ENCODE data around the gene PDZD2.

PDZD2 gene

GRCh38 chr5:31886206-31886605, 247.3 kb downstream of the PDZD2 start:
- H3K27ac Mint-ChIP-seq: no peak overlapping the region
- H3K9me3 Mint-ChIP-seq (ENCODE audit: low read depth): no peaks in the 10 kb centered on the region
- H3K27me3 Mint-ChIP-seq: no peaks in the 10 kb centered on the region
- H3K4me3 Mint-ChIP-seq: no peak overlapping the region
- H3K36me3 Mint-ChIP-seq: no peaks in the 10 kb centered on the region
- no peaks in the 10 kb centered on the region for H3K4me1 Mint-ChIP-seq (ENCODE audit: low read depth)

- Mint-ChIP-seq H3K36me3 (no peaks in the 10 kb centered on the region), H3K4me1 (ENCODE audit: low read depth) (no peaks in the 10 kb centered on the region), H3K9me3 (ENCODE audit: low read depth) (no peaks in the 10 kb centered on the region), H3K27ac (no peak overlapping the region), H3K4me3 (no peak overlapping the region), H3K27me3 (no peaks in the 10 kb centered on the region)
Measured at GRCh38 chr5:31887556-31887955, 248.6 kb downstream of the PDZD2 start.

- H3K4me1 Mint-ChIP-seq (ENCODE audit: low read depth): no peaks in the 10 kb centered on the region
- no peaks in the 10 kb centered on the region for H3K36me3 Mint-ChIP-seq
- H3K27ac Mint-ChIP-seq: no peak overlapping the region
- no peak overlapping the region for H3K4me3 Mint-ChIP-seq
- no peaks in the 10 kb centered on the region for H3K9me3 Mint-ChIP-seq (ENCODE audit: low read depth)
- H3K27me3 Mint-ChIP-seq: no peaks in the 10 kb centered on the region
Measured at GRCh38 chr5:31888564-31888963, 249.6 kb downstream of the PDZD2 start.

GRCh38 chr5:31889001-31889561, 250.2 kb downstream of the PDZD2 start:
- no peaks in the 10 kb centered on the region for H3K36me3 Mint-ChIP-seq
- no peaks in the 10 kb centered on the region for H3K4me1 Mint-ChIP-seq (ENCODE audit: low read depth)
- no peaks in the 10 kb centered on the region for H3K27me3 Mint-ChIP-seq
- H3K9me3 Mint-ChIP-seq (ENCODE audit: low read depth): no peaks in the 10 kb centered on the region
- H3K4me3 Mint-ChIP-seq: no peak overlapping the region
- H3K27ac Mint-ChIP-seq: no peak overlapping the region

- Mint-ChIP-seq H3K36me3 (no peaks in the 10 kb centered on the region), H3K9me3 (ENCODE audit: low read depth) (no peaks in the 10 kb centered on the region), H3K27ac (no peak overlapping the region), H3K4me1 (ENCODE audit: low read depth) (no peaks in the 10 kb centered on the region), H3K27me3 (no peaks in the 10 kb centered on the region), H3K4me3 (no peak overlapping the region)
Measured at GRCh38 chr5:31890046-31890445, 251.1 kb downstream of the PDZD2 start.

GRCh38 chr5:31894141-31894540, 255.2 kb downstream of the PDZD2 start:
- no peak overlapping the region for H3K27ac Mint-ChIP-seq
- no peaks in the 10 kb centered on the region for H3K36me3 Mint-ChIP-seq
- H3K4me1 Mint-ChIP-seq (ENCODE audit: low read depth): no peaks in the 10 kb centered on the region
- no peaks in the 10 kb centered on the region for H3K27me3 Mint-ChIP-seq
- H3K4me3 Mint-ChIP-seq: no peak overlapping the region
- no peaks in the 10 kb centered on the region for H3K9me3 Mint-ChIP-seq (ENCODE audit: low read depth)

GRCh38 chr5:31895199-31895820, 256.4 kb downstream of the PDZD2 start:
- Mint-ChIP-seq H3K27ac (no peak overlapping the region), H3K4me1 (ENCODE audit: low read depth) (no peaks in the 10 kb centered on the region), H3K9me3 (ENCODE audit: low read depth) (no peaks in the 10 kb centered on the region), H3K27me3 (no peaks in the 10 kb centered on the region), H3K4me3 (no peak overlapping the region), H3K36me3 (no peaks in the 10 kb centered on the region)

- no peak overlapping the region for H3K4me3 Mint-ChIP-seq
- H3K27me3 Mint-ChIP-seq: peaks cover 1% of the 10 kb centered on the region
- no peaks in the 10 kb centered on the region for H3K36me3 Mint-ChIP-seq
- H3K9me3 Mint-ChIP-seq (ENCODE audit: low read depth): no peaks in the 10 kb centered on the region
- H3K27ac Mint-ChIP-seq: no peak overlapping the region
- H3K4me1 Mint-ChIP-seq (ENCODE audit: low read depth): no peaks in the 10 kb centered on the region
Measured at GRCh38 chr5:31898036-31898632, 259.2 kb downstream of the PDZD2 start.

- Mint-ChIP-seq H3K36me3 (no peaks in the 10 kb centered on the region), H3K4me3 (no peak overlapping the region), H3K27ac (no peak overlapping the region), H3K9me3 (ENCODE audit: low read depth) (no peaks in the 10 kb centered on the region), H3K27me3 (peaks cover 1% of the 10 kb centered on the region), H3K4me1 (ENCODE audit: low read depth) (no peaks in the 10 kb centered on the region)
Measured at GRCh38 chr5:31900296-31900865, 261.4 kb downstream of the PDZD2 start.

- peaks cover 1% of the 10 kb centered on the region for H3K27me3 Mint-ChIP-seq
- no peaks in the 10 kb centered on the region for H3K9me3 Mint-ChIP-seq (ENCODE audit: low read depth)
- H3K4me3 Mint-ChIP-seq: no peak overlapping the region
- no peaks in the 10 kb centered on the region for H3K36me3 Mint-ChIP-seq
- no peaks in the 10 kb centered on the region for H3K4me1 Mint-ChIP-seq (ENCODE audit: low read depth)
- no peak overlapping the region for H3K27ac Mint-ChIP-seq
Measured at GRCh38 chr5:31901807-31902530, 263.0 kb downstream of the PDZD2 start.

- Mint-ChIP-seq H3K27me3 (no peaks in the 10 kb centered on the region), H3K4me3 (no peak overlapping the region), H3K4me1 (ENCODE audit: low read depth) (peaks cover 7% of the 10 kb centered on the region), H3K36me3 (no peaks in the 10 kb centered on the region), H3K9me3 (ENCODE audit: low read depth) (no peaks in the 10 kb centered on the region), H3K27ac (no peak overlapping the region)
Measured at GRCh38 chr5:31908396-31908795, 269.5 kb downstream of the PDZD2 start.

GRCh38 chr5:31909073-31909472, 270.1 kb downstream of the PDZD2 start:
- H3K4me1 Mint-ChIP-seq (ENCODE audit: low read depth): peaks cover 7% of the 10 kb centered on the region
- H3K27me3 Mint-ChIP-seq: no peaks in the 10 kb centered on the region
- H3K27ac Mint-ChIP-seq: no peak overlapping the region
- H3K36me3 Mint-ChIP-seq: no peaks in the 10 kb centered on the region
- H3K9me3 Mint-ChIP-seq (ENCODE audit: low read depth): no peaks in the 10 kb centered on the region
- H3K4me3 Mint-ChIP-seq: no peak overlapping the region

- Mint-ChIP-seq H3K36me3 (no peaks in the 10 kb centered on the region), H3K4me3 (no peak overlapping the region), H3K27ac (no peak overlapping the region), H3K27me3 (no peaks in the 10 kb centered on the region), H3K4me1 (ENCODE audit: low read depth) (peaks cover 7% of the 10 kb centered on the region), H3K9me3 (ENCODE audit: low read depth) (no peaks in the 10 kb centered on the region)
Measured at GRCh38 chr5:31911291-31912265, 272.6 kb downstream of the PDZD2 start.

GRCh38 chr5:31913808-31914207, 274.9 kb downstream of the PDZD2 start:
- peaks cover 4% of the 10 kb centered on the region for H3K4me1 Mint-ChIP-seq (ENCODE audit: low read depth)
- no peaks in the 10 kb centered on the region for H3K36me3 Mint-ChIP-seq
- H3K4me3 Mint-ChIP-seq: no peak overlapping the region
- H3K27ac Mint-ChIP-seq: no peak overlapping the region
- H3K27me3 Mint-ChIP-seq: no peaks in the 10 kb centered on the region
- no peaks in the 10 kb centered on the region for H3K9me3 Mint-ChIP-seq (ENCODE audit: low read depth)
